ENCODE data around the gene TMEM132C. TPM values are rescaled to one million over a fixed set of nuclear protein-coding genes. Genes with fewer than 3 reads are reported as not detected.

The TMEM132C gene
- total and polyA plus RNA-seq, 2 experiments from 2014 or later, result not detected

GRCh38 chr12:128675576-128675975 is 408.6 kb downstream of the TMEM132C start:
- Histone ChIP-seq H3K4me2 (no peak overlapping the region), H3F3A (replicated peaks; ENCODE audit: low read depth) (no peaks in the 10 kb centered on the region), H3K4me1 (ENCODE audit: insufficient read depth) (no peaks in the 10 kb centered on the region), H2AFZ (no peak overlapping the region), H3K27me3 (ENCODE audit: insufficient read depth) (no peaks in the 10 kb centered on the region), H3K27ac (ENCODE audit: low read depth) (no peak overlapping the region), H4K20me1 (replicated peaks; ENCODE audit: insufficient read depth) (no peaks in the 10 kb centered on the region), H3K4me3 (no peak overlapping the region), H3K36me3 (ENCODE audit: insufficient read depth) (0 out of 2 replicates have a peak, but pooled peaks cover 8% of the 10 kb centered on the region), H3K79me2 (replicated peaks; ENCODE audit: insufficient read depth) (no peaks in the 10 kb centered on the region), H3K9me2 (ENCODE audit: insufficient read depth) (no peaks in the 10 kb centered on the region)
- no peak overlapping the region for H3K27ac Mint-ChIP-seq
- no peak overlapping the region for H3K4me3 Mint-ChIP-seq
- DNase-seq (ENCODE audit: low spot score), result no peak
- ATAC-seq, result no peak
- no peaks in the 10 kb centered on the region for H3K27me3 Mint-ChIP-seq (ENCODE audit: insufficient read depth, low read depth, poor library complexity)
- no peaks in the 10 kb centered on the region for H3K4me1 Mint-ChIP-seq
- TF ChIP-seq ZNF114 (CRISPR knock-in tag; IDR thresholded peaks at IDR 0.05) (no peak), JUNB (IDR thresholded peaks at IDR 0.05; ENCODE audit: unreplicated experiment) (no peak), CTCF (conservative IDR thresholded peaks at IDR 0.05; ENCODE audit: low read depth in 2 of 2) (no peak), POLR2AphosphoS5 (IDR thresholded peaks at IDR 0.05; ENCODE audit: low read depth) (no peak), EZH2 (IDR thresholded peaks at IDR 0.05; ENCODE audit: low read depth, unreplicated experiment) (no peak), NANOG (IDR thresholded peaks at IDR 0.05; ENCODE audit: borderline replicate concordance) (no peak), ZNF331 (CRISPR knock-in tag; IDR thresholded peaks at IDR 0.05; ENCODE audit: low read depth) (no peak), REST (IDR thresholded peaks at IDR 0.05; ENCODE audit: unreplicated experiment) (no peak), ZNF462 (CRISPR knock-in tag; IDR thresholded peaks at IDR 0.05) (no peak), EZH2phosphoT487 (IDR thresholded peaks at IDR 0.05; ENCODE audit: unreplicated experiment) (no peak), ETS1 (IDR thresholded peaks at IDR 0.05) (no peak), CREB1 (CRISPR knock-in tag; IDR thresholded peaks at IDR 0.05; ENCODE audit: low read depth) (no peak), STAT1 (IDR thresholded peaks at IDR 0.05; ENCODE audit: unreplicated experiment) (no peak)
- peaks cover 32% of the 10 kb centered on the region for H3K36me3 Mint-ChIP-seq (ENCODE audit: low read depth)
- peaks cover 93% of the 10 kb centered on the region for H3K9me3 Mint-ChIP-seq

Data from GM23338 (cell line).